ENCODE data around the gene PKIB.

GRCh38 chr6:122726649-122727048, 116.4 kb downstream of the PKIB start:
- TF ChIP-seq EZH2 (optimal IDR thresholded peaks at IDR 0.05; ENCODE audit: low read depth, low read length), result no peak
- TF ChIP-seq CTCF (IDR thresholded peaks at IDR 0.05; ENCODE audit: low read length), result peak; percentile 45
